WI38 (cell line): ENCODE measurements around the gene VDAC1.

ENCODE experiments used
- H3K4me3 ChIP-seq: 2 replicates; pipeline ENCODE4 v1.5.1; 2011; ENCODE audit warnings: low read depth, mild to moderate bottlenecking, control low read depth, low read length
- TF ChIP-seq, protein P1 (sequence below): IDR thresholded peaks from 2 replicates; pipeline ENCODE4 v1.5.1; 2012; ENCODE audit warnings: low read depth, mild to moderate bottlenecking, control low read depth, low read length

The VDAC1 gene

DNA sequence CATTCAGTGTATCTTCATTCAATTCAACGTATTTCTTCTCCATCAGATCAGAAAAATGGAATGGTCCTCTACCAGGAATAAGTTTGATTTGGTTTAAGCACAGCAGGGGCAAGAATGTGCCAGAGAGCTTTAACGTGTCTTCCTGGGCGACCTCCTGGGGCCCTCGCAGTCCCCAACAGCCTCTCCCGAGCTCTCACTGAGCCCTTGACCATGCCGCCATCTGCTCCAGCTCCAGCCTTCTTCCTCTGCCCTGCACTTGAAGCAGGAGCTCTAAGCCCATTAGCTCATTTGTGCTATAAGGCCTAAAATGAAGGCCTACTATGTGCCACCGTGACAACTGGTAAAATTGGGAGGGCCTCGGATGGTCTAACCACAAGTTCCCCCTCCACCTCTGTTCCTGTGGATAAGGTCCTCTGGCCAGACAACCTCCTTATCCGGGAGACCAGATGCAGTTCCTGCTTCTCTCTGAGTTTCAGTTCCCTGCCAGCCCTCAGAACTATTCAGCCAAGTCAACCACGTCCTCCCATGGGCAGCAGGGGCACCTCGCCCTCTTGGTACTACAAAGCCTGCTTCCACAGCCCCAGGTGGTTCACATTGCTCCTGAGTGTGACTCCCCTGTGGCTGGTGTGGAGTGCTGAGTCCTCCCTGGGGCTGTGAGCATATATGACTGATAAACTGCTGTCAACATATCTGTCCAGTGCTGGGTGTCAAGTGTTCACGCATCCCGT lies 72.2 kb downstream of the VDAC1 start:
- H3K4me3 ChIP-seq, result no peak overlapping the region
- TF ChIP-seq, protein P1, sequence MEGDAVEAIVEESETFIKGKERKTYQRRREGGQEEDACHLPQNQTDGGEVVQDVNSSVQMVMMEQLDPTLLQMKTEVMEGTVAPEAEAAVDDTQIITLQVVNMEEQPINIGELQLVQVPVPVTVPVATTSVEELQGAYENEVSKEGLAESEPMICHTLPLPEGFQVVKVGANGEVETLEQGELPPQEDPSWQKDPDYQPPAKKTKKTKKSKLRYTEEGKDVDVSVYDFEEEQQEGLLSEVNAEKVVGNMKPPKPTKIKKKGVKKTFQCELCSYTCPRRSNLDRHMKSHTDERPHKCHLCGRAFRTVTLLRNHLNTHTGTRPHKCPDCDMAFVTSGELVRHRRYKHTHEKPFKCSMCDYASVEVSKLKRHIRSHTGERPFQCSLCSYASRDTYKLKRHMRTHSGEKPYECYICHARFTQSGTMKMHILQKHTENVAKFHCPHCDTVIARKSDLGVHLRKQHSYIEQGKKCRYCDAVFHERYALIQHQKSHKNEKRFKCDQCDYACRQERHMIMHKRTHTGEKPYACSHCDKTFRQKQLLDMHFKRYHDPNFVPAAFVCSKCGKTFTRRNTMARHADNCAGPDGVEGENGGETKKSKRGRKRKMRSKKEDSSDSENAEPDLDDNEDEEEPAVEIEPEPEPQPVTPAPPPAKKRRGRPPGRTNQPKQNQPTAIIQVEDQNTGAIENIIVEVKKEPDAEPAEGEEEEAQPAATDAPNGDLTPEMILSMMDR, result no peak

DNA sequence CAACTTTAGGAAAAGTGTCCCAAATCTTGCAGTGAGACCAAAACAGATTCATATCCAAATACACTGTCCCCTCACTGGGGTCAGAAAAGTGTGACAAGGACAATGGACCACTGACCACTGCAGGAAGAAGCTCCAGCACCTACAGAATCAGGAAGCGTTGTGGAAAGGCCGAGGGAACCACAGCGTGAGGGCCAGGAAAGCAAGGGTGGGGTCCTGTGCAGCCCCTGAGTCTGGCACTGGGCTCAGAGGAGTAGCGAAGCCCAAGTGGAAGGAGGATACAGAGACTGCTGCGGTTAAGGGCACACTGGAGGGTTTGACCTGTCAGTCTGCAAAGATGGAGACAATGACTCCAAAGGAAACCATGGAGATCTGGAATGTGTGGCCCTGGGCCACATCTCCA lies 73.2 kb downstream of the VDAC1 start:
- TF ChIP-seq, protein P1, result no peak
- H3K4me3 ChIP-seq, result no peak overlapping the region

DNA sequence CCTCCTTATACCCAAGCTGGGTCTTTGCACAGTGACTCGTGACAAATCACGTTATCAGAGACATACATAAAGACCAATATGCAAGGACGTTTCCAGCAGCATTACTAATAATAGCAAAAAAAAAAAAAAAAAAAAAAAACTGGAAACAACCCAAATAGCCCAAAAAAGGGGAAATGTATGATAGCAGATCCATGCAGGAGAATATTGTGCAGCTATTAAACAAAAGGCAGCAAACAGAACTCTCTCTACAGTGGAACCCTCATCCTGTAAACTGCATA lies 74.0 kb downstream of the VDAC1 start:
- TF ChIP-seq, protein P1, result no peak

DNA sequence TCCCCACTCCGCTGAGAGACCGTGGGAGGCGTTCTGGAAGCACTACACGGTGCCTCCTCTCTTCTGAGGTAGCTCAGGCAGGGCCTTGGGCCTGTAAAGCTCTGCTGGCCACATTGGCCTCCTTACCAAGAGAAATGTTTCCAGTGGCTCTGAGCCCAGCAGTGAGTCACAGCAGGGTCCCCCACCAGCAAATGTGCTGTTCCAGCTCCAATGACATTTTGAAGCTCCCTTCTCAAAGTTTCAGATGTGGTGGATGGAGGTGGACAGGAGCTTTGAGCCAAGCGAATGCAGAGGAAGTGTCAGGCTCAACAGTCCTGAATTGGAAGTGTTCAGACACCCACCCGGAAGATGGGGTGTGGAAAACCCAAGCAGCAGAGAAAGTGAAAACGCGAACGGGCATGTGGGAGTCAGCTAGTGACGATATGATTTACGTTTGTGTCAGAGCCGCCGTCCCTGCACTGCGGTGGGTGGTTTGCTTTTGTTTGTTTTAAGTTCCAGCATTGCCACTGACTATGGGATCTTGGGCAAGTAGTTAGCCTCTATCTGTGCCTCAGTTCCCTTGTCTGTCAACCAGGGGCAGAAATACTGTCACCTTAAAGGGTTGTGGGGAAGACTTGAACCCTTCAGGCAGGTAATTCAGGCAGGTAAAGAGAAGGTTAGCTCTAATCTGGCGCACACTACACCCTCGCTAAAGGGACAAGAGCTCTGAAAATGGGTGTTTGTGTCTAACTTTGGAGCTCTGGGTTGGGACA lies 74.5 kb downstream of the VDAC1 start:
- TF ChIP-seq, protein P1, result no peak
- no peak overlapping the region for H3K4me3 ChIP-seq

More for the DNA sequence above, 74.0 kb downstream of the VDAC1 start:
- no peak overlapping the region for H3K4me3 ChIP-seq

DNA sequence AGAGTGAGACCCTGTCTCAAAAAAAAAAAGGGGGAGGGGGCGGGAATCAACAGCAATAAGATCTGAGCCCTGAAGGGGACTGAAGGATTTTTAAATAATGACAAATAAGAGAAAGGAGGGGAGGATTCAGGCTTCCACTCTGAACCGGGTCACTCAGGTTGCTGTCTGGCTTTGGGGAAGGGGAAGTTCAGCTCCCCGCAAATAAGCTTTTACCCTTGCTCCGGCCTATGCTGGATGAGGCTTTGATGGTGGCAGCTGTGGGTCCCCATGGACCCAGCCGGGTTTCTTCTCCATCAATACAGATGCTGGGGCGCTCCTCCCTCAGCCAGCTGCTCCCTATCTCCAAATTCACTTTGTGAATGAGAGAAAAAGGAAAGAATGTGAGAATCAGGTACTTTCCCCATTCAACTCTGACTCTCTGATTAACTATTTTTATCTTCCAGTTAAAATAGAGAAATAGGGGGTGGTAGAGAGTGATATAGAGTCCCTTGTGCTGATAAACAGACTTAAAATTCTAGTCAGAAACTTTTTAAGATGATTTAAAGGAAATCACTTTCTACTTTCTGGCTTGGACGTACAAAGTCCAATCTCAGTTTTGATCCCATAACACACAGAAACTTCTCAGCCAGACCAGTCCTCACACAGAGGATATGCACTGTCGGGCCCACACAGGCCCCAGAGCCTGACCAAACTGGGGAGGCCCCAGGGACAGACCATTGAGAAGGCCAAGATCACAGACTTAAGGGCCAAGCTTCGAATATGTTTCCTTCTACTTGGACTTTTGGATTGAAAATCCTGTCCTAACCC lies 76.0 kb downstream of the VDAC1 start:
- H3K4me3 ChIP-seq, result no peak overlapping the region

DNA sequence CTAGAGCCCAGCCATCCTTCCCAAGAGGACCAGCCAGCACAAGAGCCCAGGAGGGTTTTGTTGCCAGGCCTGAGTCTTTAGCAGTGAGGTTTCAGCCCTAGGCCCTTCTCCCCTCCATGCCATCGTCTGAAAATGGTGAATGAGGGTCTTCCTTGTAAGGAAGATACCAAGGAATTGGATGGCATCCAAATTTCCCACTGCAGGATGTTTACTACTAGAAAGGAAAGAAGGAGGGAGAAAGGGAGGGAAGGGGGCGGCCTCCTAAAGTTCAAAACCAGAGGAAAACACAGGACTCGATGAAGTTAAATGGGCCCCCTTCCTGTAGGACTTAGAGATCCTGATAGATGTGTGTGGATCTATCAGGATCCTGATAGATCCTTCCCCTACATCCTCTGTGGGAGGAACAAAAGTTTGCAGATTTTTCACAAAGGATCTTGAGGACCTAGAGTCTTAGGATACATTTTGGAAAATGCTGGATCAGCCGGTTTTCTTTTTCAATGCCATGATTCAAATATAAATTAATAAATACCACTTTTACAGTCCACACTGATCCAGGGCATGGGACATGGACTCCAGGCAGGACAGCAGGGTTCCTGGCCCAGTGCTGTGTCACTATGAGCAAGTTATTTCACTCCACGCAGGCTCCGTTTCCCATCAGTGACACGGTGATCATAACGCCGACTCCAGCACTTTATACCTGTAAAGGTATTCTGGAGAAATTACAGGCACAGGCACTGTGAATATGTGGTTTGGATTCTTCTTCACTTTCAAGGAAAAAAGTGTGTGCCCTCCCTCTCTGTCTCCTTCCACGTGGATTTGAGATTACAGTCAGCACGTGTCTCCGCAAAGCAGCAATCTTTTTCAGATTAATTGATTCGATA lies 77.2 kb downstream of the VDAC1 start:
- TF ChIP-seq, protein P1, result no peak

More for the DNA sequence above, 76.0 kb downstream of the VDAC1 start:
- TF ChIP-seq, protein P1, result no peak

More for the DNA sequence above, 77.2 kb downstream of the VDAC1 start:
- H3K4me3 ChIP-seq, result no peak overlapping the region
